H1 (cell line): Measurements from ENCODE around the gene LDLRAD3. TPM values are rescaled to one million over a fixed set of nuclear protein-coding genes. Genes with fewer than 3 reads are reported as not detected.

Source experiments
- CTCF ChIA-PET: fragments of 300-600 bp; sonication (Branson Sonifier 250); formaldehyde crosslinking; loops from one replicate; lab custom pipeline; 2021; ENCODE audit not compliant: partially characterized antibody; lab: Charles Lee
- POLR2A ChIA-PET: fragments of 300-600 bp; sonication (Branson Sonifier 250); formaldehyde crosslinking; loops from one replicate; lab custom pipeline; 2021; ENCODE audit warnings: inconsistent platforms; ENCODE audit not compliant: partially characterized antibody; lab: Charles Lee
- DNase-seq, 2 experiments: peaks; one replicate each; pipeline versions ENCODE4 v3.0.0 to v3.0.0-alpha.2; 2010 to 2022; ENCODE audit warnings: low spot score in 2 of 2, low read depth in 1 of 2, mixed read lengths in 1 of 2
- FAIRE-seq: peaks from 2 replicates; lab custom pipeline; 2011; peaks lifted over from hg19 to GRCh38; lab: Jason Lieb, UNC
- H2AFZ ChIP-seq: 2 replicates; pipeline ENCODE4 v1.8.1; 2012; ENCODE audit warnings: low read length, inconsistent platforms
- H2AK5ac ChIP-seq: 2 replicates; pipeline ENCODE4 v1.6.1; 2013; ENCODE audit warnings: low read depth, low read length
- H2BK120ac ChIP-seq: replicated peaks from 2 replicates; pipeline ENCODE3; 2013; ENCODE audit warnings: low read depth, low read length, inconsistent platforms
- H2BK12ac ChIP-seq: 2 replicates; pipeline ENCODE4 v1.6.1; 2013; ENCODE audit warnings: low read depth, low read length
- H2BK15ac ChIP-seq: 2 replicates; pipeline ENCODE4 v1.6.1; 2013; ENCODE audit warnings: low read length
- H2BK20ac ChIP-seq: 2 replicates; pipeline ENCODE4 v1.6.1; 2013; ENCODE audit warnings: low read length
- H2BK5ac ChIP-seq: 2 replicates; pipeline ENCODE4 v1.6.1; 2013; ENCODE audit warnings: low read depth, low read length
- H3K14ac ChIP-seq: 2 replicates; pipeline ENCODE4 v1.6.1; 2013; ENCODE audit warnings: inconsistent platforms; ENCODE audit not compliant: insufficient read length
- H3K18ac ChIP-seq: 2 replicates; pipeline ENCODE4 v1.6.1; 2013; ENCODE audit warnings: low read length; ENCODE audit errors: extremely low read depth
- H3K23ac ChIP-seq: 2 replicates; pipeline ENCODE4 v1.6.1; 2013; ENCODE audit warnings: inconsistent platforms; ENCODE audit not compliant: insufficient read length
- H3K23me2 ChIP-seq: 2 replicates; pipeline ENCODE4 v1.6.1; 2013; ENCODE audit warnings: low read depth, low read length
- H3K27ac ChIP-seq: 2 replicates; pipeline ENCODE4 v1.6.1; 2011; ENCODE audit warnings: low read depth, low read length, inconsistent platforms
- H3K27me3 ChIP-seq, 4 experiments: replicated peaks in 1 of 4; 1 replicate in 1 of 4; 2 replicates in 3 of 4; pipeline versions ENCODE4 v1.6.1 to v1.8.1; 2011 to 2013; ENCODE audit warnings: low read length in 3 of 4, mild to moderate bottlenecking in 3 of 4, inconsistent platforms in 2 of 4, mixed read lengths in 2 of 4, moderate library complexity in 1 of 4; ENCODE audit not compliant: control insufficient read depth in 3 of 4, insufficient read depth in 3 of 4; ENCODE audit errors: extremely low read depth in 1 of 4
- H3K36me3 ChIP-seq, 4 experiments: 2 replicates each; pipeline versions ENCODE4 v1.6.1 to v1.8.1; 2011 to 2013; ENCODE audit warnings: mild to moderate bottlenecking in 4 of 4, low read length in 3 of 4, moderate library complexity in 2 of 4, control low read depth in 1 of 4, inconsistent platforms in 1 of 4; ENCODE audit not compliant: insufficient read depth in 4 of 4, control insufficient read depth in 2 of 4
- H3K4ac ChIP-seq: replicated peaks from 2 replicates; pipeline ENCODE3; 2013; ENCODE audit warnings: low read length, low read depth, mixed read lengths, inconsistent platforms; ENCODE audit not compliant: insufficient read length
- H3K4me1 ChIP-seq, 4 experiments: replicated peaks in 1 of 4; 1 replicate in 1 of 4; 2 replicates in 3 of 4; pipeline versions ENCODE4 v1.6.1 to v1.8.1; 2011 to 2013; ENCODE audit warnings: low read length in 3 of 4, inconsistent platforms in 2 of 4, mixed read lengths in 1 of 4; ENCODE audit not compliant: insufficient read depth in 4 of 4, control insufficient read depth in 3 of 4
- H3K4me2 ChIP-seq, 2 experiments: 2 replicates each; pipeline versions ENCODE4 v1.6.1 to v1.8.1; 2011 to 2013; ENCODE audit warnings: low read depth in 2 of 2, low read length in 2 of 2, control low read depth in 1 of 2, inconsistent platforms in 1 of 2, mild to moderate bottlenecking in 1 of 2; ENCODE audit not compliant: insufficient read depth in 1 of 2
- H3K4me3 ChIP-seq, 4 experiments: fragments of 200-600, 300-600 bp in 1 of 4; sonication (generic), shearing (Covaris generic), sonication (Bioruptor Twin) in 1 of 4; 2 replicates each; pipeline versions ENCODE4 v1.5.1 to v1.8.1; 2011 to 2016; ENCODE audit warnings: low read length in 4 of 4, low read depth in 3 of 4, control low read depth in 2 of 4, inconsistent platforms in 2 of 4, mild to moderate bottlenecking in 2 of 4, mixed read lengths in 1 of 4, moderate library complexity in 1 of 4; ENCODE audit not compliant: insufficient read depth in 2 of 4; ENCODE audit errors: extremely low read depth in 1 of 4
- H3K56ac ChIP-seq: replicated peaks from 2 replicates; pipeline ENCODE3; 2013; ENCODE audit warnings: low read depth, mild to moderate bottlenecking, mixed read lengths, low read length, inconsistent platforms; ENCODE audit not compliant: insufficient read length
- H3K79me1 ChIP-seq: 2 replicates; pipeline ENCODE4 v1.6.1; 2013; ENCODE audit warnings: low read depth, low read length, control low read depth
- H3K79me2 ChIP-seq, 2 experiments: 2 replicates each; pipeline versions ENCODE4 v1.6.1 to v1.8.1; 2012 to 2013; ENCODE audit warnings: low read length in 2 of 2, mild to moderate bottlenecking in 2 of 2, inconsistent platforms in 1 of 2; ENCODE audit not compliant: insufficient read depth in 2 of 2, control insufficient read depth in 1 of 2
- H3K9ac ChIP-seq, 4 experiments: replicated peaks in 1 of 4; 1 replicate in 1 of 4; 2 replicates in 3 of 4; pipeline versions ENCODE4 v1.6.1 to v1.8.1; 2011 to 2013; ENCODE audit warnings: low read depth in 3 of 4, low read length in 3 of 4, control low read depth in 2 of 4, mild to moderate bottlenecking in 2 of 4, moderate library complexity in 2 of 4, inconsistent platforms in 1 of 4; ENCODE audit errors: extremely low read depth in 1 of 4
- H3K9me3 ChIP-seq, 2 experiments: 2 replicates each; pipeline versions ENCODE4 v1.6.1 to v1.8.1; 2012 to 2013; ENCODE audit warnings: mild to moderate bottlenecking in 2 of 2, moderate library complexity in 2 of 2, control low read depth in 1 of 2, inconsistent platforms in 1 of 2, low read depth in 1 of 2, low read length in 1 of 2, mixed read lengths in 1 of 2; ENCODE audit not compliant: insufficient read depth in 2 of 2
- H4K20me1 ChIP-seq, 2 experiments: replicated peaks in 1 of 2; 2 replicates each; pipeline versions ENCODE3 to v1.8.1; 2011 to 2013; ENCODE audit warnings: inconsistent platforms in 2 of 2, low read length in 2 of 2, mild to moderate bottlenecking in 1 of 2; ENCODE audit not compliant: insufficient read depth in 2 of 2, control insufficient read depth in 1 of 2
- H4K5ac ChIP-seq: 2 replicates; pipeline ENCODE4 v1.6.1; 2013; ENCODE audit warnings: low read length, low read depth, mixed read lengths, inconsistent platforms; ENCODE audit not compliant: insufficient read length
- H4K8ac ChIP-seq: 2 replicates; pipeline ENCODE4 v1.8.0; 2013; ENCODE audit warnings: mild to moderate bottlenecking, moderate library complexity, low read length, inconsistent platforms; ENCODE audit not compliant: insufficient read depth; ENCODE audit errors: extremely low read depth
- H4K91ac ChIP-seq: replicated peaks from 2 replicates; pipeline ENCODE3; 2013; ENCODE audit warnings: low read length, mixed read lengths, inconsistent platforms; ENCODE audit not compliant: insufficient read length
- BCL11A ChIP-seq, 2 experiments: IDR thresholded peaks; one replicate each; pipeline ENCODE4 v1.6.1; 2011; ENCODE audit warnings: low read depth in 2 of 2, low read length in 2 of 2, mild to moderate bottlenecking in 2 of 2
- KDM5A ChIP-seq: fragments of 200-600 bp; IDR thresholded peaks from 2 replicates; pipeline ENCODE4 v1.7.1; 2012; ENCODE audit warnings: mild to moderate bottlenecking, low read length, inconsistent platforms, mixed read lengths
- POU5F1 ChIP-seq: IDR thresholded peaks from 2 replicates; pipeline ENCODE4 v1.6.1; 2011; ENCODE audit warnings: low read depth, mild to moderate bottlenecking, low read length, moderate library complexity
- RFX5 ChIP-seq: IDR thresholded peaks from 2 replicates; pipeline ENCODE4 v1.6.1; 2011; ENCODE audit warnings: low read depth, low read length, improper control_type of control experiment, borderline replicate concordance
- SIX5 ChIP-seq: IDR thresholded peaks from 2 replicates; pipeline ENCODE4 v1.6.1; 2011; ENCODE audit warnings: mild to moderate bottlenecking, low read depth, low read length
- USF2 ChIP-seq: IDR thresholded peaks from 2 replicates; pipeline ENCODE4 v1.6.1; 2011; ENCODE audit warnings: low read length, improper control_type of control experiment
- YY1 ChIP-seq: IDR thresholded peaks from 2 replicates; pipeline ENCODE4 v1.6.1; 2011; ENCODE audit warnings: low read depth, mild to moderate bottlenecking, low read length
- WGBS, 2 experiments: shearing (Covaris generic) in 1 of 2; methylation state at CpG; one replicate each; pipeline versions ENCODE4 v1.1.6 to v1.1.7; 2013 to 2015; ENCODE audit warnings: low lambda C conversion rate in 2 of 2, mixed read lengths in 2 of 2, inconsistent platforms in 1 of 2, low coverage in 1 of 2, missing lambda C conversion rate in 1 of 2; ENCODE audit not compliant: insufficient replicate concordance in 2 of 2, insufficient coverage in 1 of 2, insufficient read length in 1 of 2; ENCODE audit errors: extremely low coverage in 1 of 2, missing lambda C conversion rate in 1 of 2; 5-methylcytosine and 5-hydroxymethylcytosine counted together
- polyA plus RNA-seq, 7 experiments: library from polyadenylated mRNA; depleted of rRNA in 3 of 7; stranded (reverse) in 5 of 7; unstranded in 2 of 7; fragments of >200 nt in 5 of 7; fragments of 200-250 nt in 2 of 7; gene quantifications; 1 replicate in 5 of 7; 2 replicates in 1 of 7; 4 replicates in 1 of 7; pipeline versions ENCODE4 v1.2.1 to v1.2.3, GENCODE V29; 2011 to 2013; ENCODE audit warnings: missing spikeins in 2 of 7, mixed read lengths in 2 of 7
- total RNA-seq: library from RNA; stranded (reverse); fragmentation: NEBNext Ultra II Directional; extraction: Animal tissue kit (Norgen Biotek cat#: 25700); gene quantifications from 2 replicates; pipeline ENCODE4 v1.2.1, GENCODE V29; 2021

The LDLRAD3 gene
- total and polyA plus RNA-seq, 2 of the 8 experiments (the other 6 are each of a cell fraction or from before 2014, with no cell fraction given), result 18.6 to 22.8 TPM

GRCh38 chr11:35950082-35950481 is 6.2 kb downstream of the LDLRAD3 start:
- peaks cover 21% of the 10 kb centered on the region for H3K79me1 ChIP-seq
- H3K27me3 ChIP-seq, result peaks cover 0 to 2% (median under 1%) of the 10 kb centered on the region in 4 experiments; a peak in 4 of 7 replicates
- H4K5ac ChIP-seq, result no peak overlapping the region
- H3K23ac ChIP-seq, result no peak overlapping the region
- no peak overlapping the region for H3K56ac ChIP-seq
- no peak overlapping the region for H3K4me3 ChIP-seq
- peaks cover 26 to 94% of the 10 kb centered on the region in 2 experiments for H3K79me2 ChIP-seq
- no peak overlapping the region for H3K27ac ChIP-seq
- H3K23me2 ChIP-seq, result no peaks in the 10 kb centered on the region; the same call in 1 of the 2 replicates
- H3K9me3 ChIP-seq, result no peaks in the 10 kb centered on the region
- FAIRE-seq (no peak), DNase-seq (no peak)
- H3K4ac ChIP-seq, result no peak overlapping the region
- no peak overlapping the region for H3K18ac ChIP-seq
- no peak overlapping the region for H3K4me2 ChIP-seq
- no peak overlapping the region for H2BK120ac ChIP-seq
- peaks cover 3 to 25% (median 7%) of the 10 kb centered on the region in 4 experiments; a peak in 6 of 7 replicates for H3K4me1 ChIP-seq
- H2BK20ac ChIP-seq, result no peak overlapping the region
- no peak overlapping the region for H2AFZ ChIP-seq
- CTCF ChIA-PET, result interaction anchor here (0.5 to 1.9 kb wide), 5 partner anchors 21 to 128 kb away, joined by 3 to 8 read pairs (median 3); no protein-coding TSS in a partner anchor
- H3K9ac ChIP-seq, result no peak overlapping the region
- H4K20me1 ChIP-seq, result peaks cover 13 to 30% of the 10 kb centered on the region in 2 experiments
- H4K91ac ChIP-seq, result no peak overlapping the region
- H2BK15ac ChIP-seq, result no peak overlapping the region
- 92% methylated on average over 5 of the region's 5 CpGs; no CpG with 5 or more reads in 1 of the 2 experiments for WGBS, 2 experiments
- H2BK5ac ChIP-seq, result no peak overlapping the region
- TF ChIP-seq USF2, result no peak
- no peak for TF ChIP-seq RFX5
- TF ChIP-seq POU5F1, result no peak
- no peak for TF ChIP-seq SIX5
- TF ChIP-seq KDM5A, result no peak
- TF ChIP-seq YY1, result no peak
- no peak for TF ChIP-seq BCL11A (IDR thresholded peaks at IDR 0.05; ENCODE audit: low read depth in 2 of 2, low read length in 2 of 2)
- no peak overlapping the region for H3K14ac ChIP-seq
- H2AK5ac ChIP-seq, result no peak overlapping the region
- POLR2A ChIA-PET, result no interaction called here
- no peaks in the 10 kb centered on the region; a peak in 1 of 8 replicates for H3K36me3 ChIP-seq
- H4K8ac ChIP-seq, result no peak overlapping the region
- H2BK12ac ChIP-seq, result no peak overlapping the region
